A673 (cell line): ENCODE results near the gene GLT1D1. TPM values are rescaled to one million over a fixed set of nuclear protein-coding genes. Genes with fewer than 3 reads are reported as not detected.

Experiments
- BruUV-seq: library from RNA; stranded (reverse); fragments of 400-500 nt; replicated peaks from 2 replicates; lab custom pipeline; 2021; lab: Mats Ljungman, UMichigan
- CTCF ChIA-PET: fragments of 300-600 bp; sonication (Branson Sonifier 250); formaldehyde crosslinking; loops from one replicate; lab custom pipeline; 2022; ENCODE audit warnings: antibody characterized with exemption; lab: Charles Lee
- POLR2A ChIA-PET: fragments of 300-600 bp; sonication (Branson Sonifier 250); formaldehyde crosslinking; loops from one replicate; lab custom pipeline; 2022; ENCODE audit warnings: antibody characterized with exemption; ENCODE audit not compliant: low non-redundant PET; lab: Charles Lee
- DNase-seq: peaks from one replicate; pipeline ENCODE4 v3.0.0-alpha.2; 2015; ENCODE audit warnings: low spot score
- H3K27ac ChIP-seq: fragments of 200-600 bp; sonication (generic); 2 replicates; pipeline ENCODE4 v1.5.1; 2016; ENCODE audit warnings: mixed run types, low read depth, mild to moderate bottlenecking, mixed read lengths, antibody characterized with exemption, low read length; ENCODE audit not compliant: poor library complexity, severe bottlenecking
- H3K27me3 ChIP-seq: fragments of 200-600 bp; sonication (generic); replicated peaks from 2 replicates; pipeline ENCODE4 v1.6.1; 2017; ENCODE audit warnings: mixed run types, low read depth, mild to moderate bottlenecking, mixed read lengths, antibody characterized with exemption, low read length; ENCODE audit not compliant: insufficient read depth, poor library complexity
- H3K36me3 ChIP-seq: fragments of 200-600 bp; sonication (generic); 2 replicates; pipeline ENCODE4 v1.6.1; 2016; ENCODE audit warnings: mixed run types, mild to moderate bottlenecking, mixed read lengths, antibody characterized with exemption, low read length; ENCODE audit not compliant: insufficient read depth, poor library complexity, severe bottlenecking
- H3K4me1 ChIP-seq: fragments of 200-600 bp; sonication (generic); 2 replicates; pipeline ENCODE4 v1.6.1; 2017; ENCODE audit warnings: mixed run types, mild to moderate bottlenecking, mixed read lengths, antibody characterized with exemption, low read length; ENCODE audit not compliant: insufficient read depth, poor library complexity, severe bottlenecking
- H3K4me3 ChIP-seq: fragments of 200-600 bp; sonication (generic); 2 replicates; pipeline ENCODE4 v1.5.1; 2016; ENCODE audit warnings: low read depth, mixed run types, mild to moderate bottlenecking, mixed read lengths, low read length; ENCODE audit not compliant: poor library complexity, severe bottlenecking
- H3K9me3 ChIP-seq: fragments of 200-600 bp; sonication (generic); 2 replicates; pipeline ENCODE4 v1.6.1; 2016; ENCODE audit warnings: mixed run types, low read depth, mild to moderate bottlenecking, mixed read lengths, antibody characterized with exemption, low read length; ENCODE audit not compliant: poor library complexity, severe bottlenecking
- EZH2 ChIP-seq: fragments of 200-600 bp; sonication (generic); IDR thresholded peaks from 2 replicates; pipeline ENCODE4 v1.6.1; 2017; ENCODE audit warnings: borderline replicate concordance, low read depth, mild to moderate bottlenecking, mixed read lengths, antibody characterized with exemption, low read length; ENCODE audit not compliant: poor library complexity, severe bottlenecking
- intact Hi-C: fragments of 100-400 bp; cut with micrococcal nuclease; formaldehyde crosslinking; loops from one replicate; pipeline ENCODE4 v1.10.0; 2022; ENCODE audit not compliant: unreplicated experiment
- total RNA-seq: library from RNA; stranded (reverse); gene quantifications from 2 replicates; pipeline ENCODE4 v1.2.3, GENCODE V29; 2021
- TF ChIP-seq, protein P1 (sequence below): fragments of 300-800, 200-600 bp; sonication (generic); conservative IDR thresholded peaks from 2 replicates; pipeline ENCODE4 v1.5.1; 2017; ENCODE audit warnings: low read depth, mild to moderate bottlenecking, antibody characterized with exemption, low read length, moderate library complexity, mixed read lengths

The GLT1D1 gene
- total RNA-seq, 1 experiment from 2014 or later = not detected

DNA sequence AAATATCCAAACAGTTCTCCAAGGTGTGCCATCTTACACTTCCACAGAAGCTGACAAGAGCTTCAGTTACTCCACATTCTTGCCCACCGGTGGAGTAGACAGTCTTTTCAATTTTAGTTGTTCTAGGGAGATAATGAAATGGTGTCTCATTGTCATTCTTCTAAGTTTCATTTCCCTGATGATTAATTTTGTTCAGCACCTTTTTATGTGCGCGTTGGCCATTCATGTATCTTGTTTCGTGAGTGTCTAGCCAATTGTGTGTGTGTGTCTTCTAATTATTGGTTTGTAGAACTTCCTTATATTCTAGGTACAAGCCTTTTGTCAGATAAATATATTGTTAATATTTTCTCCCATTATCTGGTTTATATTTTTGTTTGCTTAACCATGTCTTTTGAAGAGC lies 63.1 kb downstream of the GLT1D1 start:
- DNase-seq = no peak
- Histone ChIP-seq H3K4me3 (no peak overlapping the region), H3K27me3 (peaks cover 3% of the 10 kb centered on the region), H3K4me1 (no peaks in the 10 kb centered on the region), H3K9me3 (no peaks in the 10 kb centered on the region), H3K27ac (no peak overlapping the region), H3K36me3 (no peaks in the 10 kb centered on the region)
- no peak for TF ChIP-seq EZH2
- TF ChIP-seq, protein P1, sequence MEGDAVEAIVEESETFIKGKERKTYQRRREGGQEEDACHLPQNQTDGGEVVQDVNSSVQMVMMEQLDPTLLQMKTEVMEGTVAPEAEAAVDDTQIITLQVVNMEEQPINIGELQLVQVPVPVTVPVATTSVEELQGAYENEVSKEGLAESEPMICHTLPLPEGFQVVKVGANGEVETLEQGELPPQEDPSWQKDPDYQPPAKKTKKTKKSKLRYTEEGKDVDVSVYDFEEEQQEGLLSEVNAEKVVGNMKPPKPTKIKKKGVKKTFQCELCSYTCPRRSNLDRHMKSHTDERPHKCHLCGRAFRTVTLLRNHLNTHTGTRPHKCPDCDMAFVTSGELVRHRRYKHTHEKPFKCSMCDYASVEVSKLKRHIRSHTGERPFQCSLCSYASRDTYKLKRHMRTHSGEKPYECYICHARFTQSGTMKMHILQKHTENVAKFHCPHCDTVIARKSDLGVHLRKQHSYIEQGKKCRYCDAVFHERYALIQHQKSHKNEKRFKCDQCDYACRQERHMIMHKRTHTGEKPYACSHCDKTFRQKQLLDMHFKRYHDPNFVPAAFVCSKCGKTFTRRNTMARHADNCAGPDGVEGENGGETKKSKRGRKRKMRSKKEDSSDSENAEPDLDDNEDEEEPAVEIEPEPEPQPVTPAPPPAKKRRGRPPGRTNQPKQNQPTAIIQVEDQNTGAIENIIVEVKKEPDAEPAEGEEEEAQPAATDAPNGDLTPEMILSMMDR = no peak
- no TSS peak for BruUV-seq
- ChIA-PET POLR2A (no interaction called here), CTCF (no interaction called here)
- intact Hi-C loops = no loop called here

DNA sequence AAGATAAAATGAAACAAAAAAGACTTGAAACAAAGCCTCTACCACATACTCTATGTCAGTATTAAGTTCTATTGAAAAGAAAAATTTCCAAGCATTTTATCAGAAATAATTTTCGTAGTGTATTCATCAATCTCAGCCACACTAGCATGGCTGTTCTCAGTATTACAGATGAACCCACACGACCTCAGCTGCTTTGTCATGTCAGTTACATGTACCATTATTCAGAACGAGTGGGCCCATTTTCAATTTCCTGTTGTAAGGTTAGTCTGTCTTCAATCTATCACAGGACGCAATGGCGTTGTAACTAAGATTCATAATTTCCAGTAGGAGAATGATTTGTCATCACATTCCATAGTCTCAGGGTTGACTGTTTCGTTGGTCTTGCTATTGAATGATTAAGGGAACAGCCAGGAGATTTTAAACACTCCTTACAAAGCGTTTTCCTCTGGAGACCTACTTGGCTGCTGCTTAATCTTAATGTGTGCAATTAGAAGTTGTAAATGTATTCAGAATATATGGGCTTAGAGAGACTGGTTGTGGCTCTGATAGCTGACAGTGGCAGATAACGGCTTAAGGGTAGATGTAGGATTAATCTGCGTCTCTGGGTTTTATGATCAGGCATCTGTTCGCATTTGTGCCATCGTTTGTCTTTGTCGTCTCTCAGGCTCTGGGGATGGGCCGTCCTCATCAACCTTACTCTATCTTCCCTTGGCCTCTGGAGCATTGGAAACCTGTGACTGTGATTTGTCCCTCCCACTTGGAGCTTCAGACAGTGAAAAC lies 65.4 kb downstream of the GLT1D1 start:
- H3K9me3 ChIP-seq = no peaks in the 10 kb centered on the region

DNA sequence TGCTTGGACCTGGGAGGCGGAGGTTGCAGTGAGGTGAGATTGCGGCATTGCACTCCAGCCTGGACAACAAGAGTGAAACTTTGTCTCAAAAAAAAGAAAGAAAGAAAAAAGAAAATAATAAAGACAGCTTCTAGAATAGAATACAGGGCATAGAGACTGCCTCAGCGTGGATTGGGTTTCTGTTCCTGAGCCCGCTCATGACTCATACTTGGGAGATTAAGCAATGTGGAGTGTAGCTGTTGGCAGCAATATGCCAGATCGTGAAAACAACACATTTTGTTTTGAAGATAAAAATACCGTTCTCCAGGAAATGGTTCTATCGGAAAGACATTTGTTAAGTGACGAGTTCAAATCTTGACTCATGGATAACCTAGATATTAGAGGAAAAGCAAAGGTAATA lies 67.2 kb downstream of the GLT1D1 start:
- Histone ChIP-seq H3K9me3 (no peaks in the 10 kb centered on the region), H3K4me3 (no peak overlapping the region), H3K27me3 (peaks cover 3% of the 10 kb centered on the region), H3K4me1 (no peaks in the 10 kb centered on the region), H3K27ac (no peak overlapping the region), H3K36me3 (no peaks in the 10 kb centered on the region)
- TF ChIP-seq, protein P1 = no peak
- no peak for TF ChIP-seq EZH2
- no peak for DNase-seq
- no TSS peak for BruUV-seq
- POLR2A ChIA-PET = interaction anchor here (0.6 kb wide), 1 partner anchor 129 kb away, joined by 7 read pairs; no protein-coding TSS in a partner anchor
- intact Hi-C loops = no loop called here
- CTCF ChIA-PET = no interaction called here

More for the DNA sequence above, 65.4 kb downstream of the GLT1D1 start:
- no peak for DNase-seq
- no TSS peak for BruUV-seq
- CTCF ChIA-PET = no interaction called here
- POLR2A ChIA-PET = no interaction called here
- intact Hi-C loops = no loop called here
- H3K27ac ChIP-seq = no peak overlapping the region
- no peaks in the 10 kb centered on the region for H3K36me3 ChIP-seq
- no peaks in the 10 kb centered on the region for H3K4me1 ChIP-seq
- peaks cover 3% of the 10 kb centered on the region for H3K27me3 ChIP-seq
- H3K4me3 ChIP-seq = no peak overlapping the region
- no peak for TF ChIP-seq EZH2
- TF ChIP-seq, protein P1 = no peak
